Activated T-cell treated with anti-CD3 and anti-CD28 coated beads for 48 hours (primary cell): Measurements from ENCODE around the gene CPEB1.
"Not testable (repeated sequence)": the region's sequence is repeated elsewhere in the genome, so short reads cannot be mapped to it uniquely, and the experiment has no call there.

Source experiments
- DNase-seq: peaks from one replicate; pipeline ENCODE4 v3.0.0-alpha.2; 2020; ENCODE audit warnings: low read depth

Gene CPEB1

DNA sequence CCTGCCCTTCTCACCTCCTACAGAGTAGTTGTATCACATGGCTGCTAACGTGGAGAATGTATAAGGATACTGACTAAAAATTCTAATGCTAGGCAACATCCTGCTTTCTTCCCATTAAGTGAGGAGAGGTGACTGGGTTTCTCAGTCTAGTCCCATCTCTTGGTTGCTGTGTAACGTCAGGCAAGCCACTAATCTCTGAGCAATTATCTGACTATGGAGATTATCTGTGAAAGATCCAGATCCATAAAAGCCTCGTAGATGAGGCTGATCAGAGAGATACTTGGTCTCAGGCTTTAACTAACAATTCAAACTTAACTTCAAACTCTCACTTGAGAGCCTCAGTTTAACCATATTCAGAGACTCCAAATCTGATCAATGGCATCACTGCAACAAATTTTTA is 102.2 kb downstream of the CPEB1 start:
- DNase-seq = no peak

DNA sequence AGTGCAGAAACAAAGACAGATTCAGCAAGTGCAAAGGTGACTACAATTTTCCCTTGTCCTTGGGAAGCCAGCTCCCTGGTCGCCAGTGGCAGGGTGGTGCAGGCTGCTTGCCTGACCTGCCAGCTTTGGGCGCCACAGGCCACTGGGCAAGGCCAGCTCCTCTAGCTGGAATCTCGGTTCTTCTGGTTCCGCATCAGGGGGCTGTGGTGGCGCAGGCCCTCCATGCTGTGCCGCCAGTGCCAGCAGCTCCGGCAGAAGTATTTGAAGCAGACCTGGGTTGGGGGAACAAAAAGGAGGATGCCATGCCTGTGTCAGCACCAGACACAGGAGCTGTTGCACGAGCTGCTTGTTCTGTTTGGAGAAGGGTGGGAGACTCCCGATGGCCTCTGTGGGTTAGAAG is 102.7 kb downstream of the CPEB1 start:
- DNase-seq = no peak

DNA sequence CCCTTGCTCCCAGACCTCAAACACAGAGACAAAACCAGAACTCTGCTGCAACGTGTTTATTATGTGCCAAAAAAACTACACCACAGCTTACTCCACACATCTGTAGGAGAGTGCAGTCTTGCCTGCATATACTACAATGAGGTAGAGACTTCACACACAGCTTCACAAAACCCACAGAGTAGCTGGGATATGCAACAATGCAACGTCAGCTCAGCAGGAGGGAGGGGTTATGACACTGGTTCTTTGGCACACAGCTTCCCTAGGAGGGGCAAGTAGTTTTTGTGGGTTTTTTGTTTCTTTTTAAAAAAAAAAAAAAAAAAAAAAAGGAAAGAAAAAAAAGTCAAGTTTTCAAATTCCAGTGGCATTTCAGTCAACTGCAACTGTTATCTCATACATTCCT is 104.0 kb downstream of the CPEB1 start:
- no peak for DNase-seq

DNA sequence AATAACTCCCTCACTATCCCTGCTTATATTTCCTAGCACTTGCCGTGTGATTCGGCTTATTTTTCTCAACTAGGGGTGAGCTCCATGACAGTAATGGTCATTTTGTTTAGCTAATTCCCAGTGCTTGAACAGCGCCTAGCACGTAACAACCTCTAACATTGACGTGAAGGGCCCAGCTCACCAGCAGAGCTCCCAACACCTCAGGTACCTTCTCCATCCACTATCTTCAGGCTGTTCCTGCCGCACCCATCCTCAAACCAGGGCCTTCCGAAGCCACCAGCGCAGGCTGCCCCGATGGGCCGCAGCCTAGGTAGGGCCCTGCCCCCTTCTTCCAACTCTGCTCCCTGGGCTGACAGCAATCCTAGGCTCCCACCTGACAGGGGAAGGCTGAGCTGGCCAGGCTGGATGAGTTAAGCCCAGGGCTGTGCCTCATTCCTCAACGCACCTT is 106.2 kb downstream of the CPEB1 start:
- no peak for DNase-seq

DNA sequence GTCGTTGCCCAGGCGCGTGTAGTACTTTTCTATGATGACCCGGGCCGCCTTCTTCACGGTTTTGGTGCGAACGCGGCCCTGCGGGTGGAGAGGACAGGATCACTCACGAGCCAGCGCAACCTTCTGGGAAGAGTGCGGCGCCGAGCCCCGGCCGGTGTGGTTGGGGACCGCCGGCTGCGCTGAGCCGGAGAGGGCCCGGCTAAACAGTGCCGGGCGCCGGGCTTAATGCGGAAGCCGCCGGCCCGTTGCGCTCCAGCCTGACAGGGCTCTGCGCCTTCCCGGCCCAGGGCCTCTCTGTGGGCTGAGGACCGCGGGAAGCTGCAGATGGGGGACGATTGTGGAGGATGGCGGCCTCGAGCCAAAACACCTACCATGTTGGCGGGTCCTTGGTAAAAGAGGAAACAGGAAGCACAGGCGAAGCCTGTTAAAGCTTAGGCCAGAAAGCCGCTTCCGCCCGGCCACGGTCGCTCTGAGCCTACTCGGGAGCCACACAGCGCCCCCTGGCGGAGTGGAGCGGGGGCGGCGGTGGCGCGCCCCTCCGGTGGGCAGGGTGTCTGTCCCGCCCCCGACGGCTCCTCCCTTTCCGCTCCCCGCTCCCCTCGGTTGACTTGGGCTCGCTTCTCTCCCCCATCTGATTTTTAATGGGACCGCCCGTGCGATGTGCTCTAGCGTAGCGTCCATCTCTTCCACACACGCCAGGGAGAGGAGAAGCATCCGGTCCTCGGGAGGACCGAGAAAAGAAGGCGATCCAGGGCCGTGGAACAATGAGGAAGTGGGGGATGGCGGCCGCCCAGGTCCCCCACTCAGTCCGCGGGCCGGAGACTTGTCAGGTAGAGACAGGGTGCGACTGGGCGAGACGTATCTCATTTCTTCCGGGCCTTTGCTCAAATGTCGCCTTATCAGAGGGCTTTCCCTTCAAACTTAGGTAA is 106.8 kb downstream of the CPEB1 start, which contains the start of gene RPS17:
TSS of gene RPS17 (minus strand) at position 403 of the 929 bp plus-strand sequence. CDS start at position 374, 29 bp downstream.
- DNase-seq = peak; percentile 100

DNA sequence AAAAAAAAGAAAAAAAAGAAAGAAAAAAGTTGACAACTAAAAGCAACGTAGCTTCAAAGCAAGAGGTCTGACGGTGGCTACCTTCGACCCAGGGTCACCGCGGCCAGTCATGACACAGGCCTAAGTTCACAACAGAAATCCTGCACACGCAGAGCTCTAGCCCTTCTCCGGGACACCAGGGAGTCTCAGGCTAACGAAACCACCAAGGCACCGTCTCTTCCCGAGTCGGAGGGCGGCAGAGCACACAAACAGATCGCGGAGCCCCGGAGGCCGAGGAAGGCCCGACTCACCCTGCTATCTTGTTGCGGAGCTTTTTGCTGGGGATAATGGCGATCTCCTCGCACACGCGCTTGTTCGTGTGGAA is 107.5 kb downstream of the CPEB1 start:
- DNase-seq = no peak

DNA sequence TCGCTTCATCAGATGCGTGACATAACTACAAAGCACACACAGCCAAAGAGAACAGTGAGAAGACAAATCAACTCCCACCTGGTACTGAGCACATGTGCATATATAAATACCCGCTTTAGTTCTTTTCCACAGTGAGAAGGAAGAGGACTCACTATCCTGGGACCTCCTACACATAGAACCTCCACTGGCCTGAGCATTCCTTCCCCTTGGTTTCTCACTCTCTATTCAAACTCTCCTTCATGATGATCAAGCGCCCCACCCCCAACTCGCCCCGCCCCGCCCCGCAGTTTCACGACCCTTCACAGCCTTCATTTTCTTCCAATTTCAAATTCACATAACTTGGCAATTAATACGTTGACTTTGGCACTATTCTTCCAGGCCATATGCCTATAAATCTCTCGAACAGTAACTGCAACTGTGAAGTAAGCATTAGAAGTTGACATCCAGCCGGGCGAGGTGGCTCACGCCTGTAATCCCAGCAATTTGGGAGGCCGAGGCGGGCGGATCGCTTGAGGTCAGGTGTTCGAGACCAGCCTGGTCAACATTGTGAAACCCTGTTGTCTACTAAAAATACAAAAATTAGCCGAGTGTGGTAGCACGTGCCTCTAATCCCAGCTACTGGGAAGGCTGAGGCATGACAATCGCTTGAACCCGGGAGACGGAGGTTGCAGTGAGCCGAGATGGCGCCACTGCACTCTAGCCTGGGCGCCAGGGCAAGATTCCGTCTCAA is 108.0 kb downstream of the CPEB1 start:
- DNase-seq = no peak

DNA sequence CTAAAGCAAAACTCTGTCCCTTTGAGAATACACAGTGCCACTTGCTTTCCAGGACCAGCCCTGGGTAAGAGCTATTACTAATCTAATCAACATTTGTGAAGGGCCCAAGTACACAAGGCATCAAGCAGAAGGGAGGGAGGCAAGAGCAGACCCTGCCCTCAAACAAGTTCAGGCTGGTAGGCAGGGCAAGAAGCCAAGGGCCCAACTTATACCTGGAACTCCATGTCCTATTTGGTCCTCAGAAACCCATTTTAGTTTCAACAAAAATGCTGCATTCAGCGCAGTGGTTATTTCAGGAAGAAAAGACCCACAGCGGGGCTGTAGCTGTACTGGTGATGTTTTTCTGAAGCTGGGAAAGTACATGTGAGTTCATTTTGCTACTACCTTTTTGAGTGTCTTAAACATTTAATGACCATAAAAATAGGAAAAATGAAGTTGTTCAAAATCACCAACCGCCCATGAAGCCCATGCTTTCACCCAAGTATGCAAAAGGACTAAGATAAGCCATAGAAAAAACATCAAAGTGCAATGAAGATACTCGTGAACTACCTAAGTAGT is 109.7 kb downstream of the CPEB1 start:
- DNase-seq = no peak

DNA sequence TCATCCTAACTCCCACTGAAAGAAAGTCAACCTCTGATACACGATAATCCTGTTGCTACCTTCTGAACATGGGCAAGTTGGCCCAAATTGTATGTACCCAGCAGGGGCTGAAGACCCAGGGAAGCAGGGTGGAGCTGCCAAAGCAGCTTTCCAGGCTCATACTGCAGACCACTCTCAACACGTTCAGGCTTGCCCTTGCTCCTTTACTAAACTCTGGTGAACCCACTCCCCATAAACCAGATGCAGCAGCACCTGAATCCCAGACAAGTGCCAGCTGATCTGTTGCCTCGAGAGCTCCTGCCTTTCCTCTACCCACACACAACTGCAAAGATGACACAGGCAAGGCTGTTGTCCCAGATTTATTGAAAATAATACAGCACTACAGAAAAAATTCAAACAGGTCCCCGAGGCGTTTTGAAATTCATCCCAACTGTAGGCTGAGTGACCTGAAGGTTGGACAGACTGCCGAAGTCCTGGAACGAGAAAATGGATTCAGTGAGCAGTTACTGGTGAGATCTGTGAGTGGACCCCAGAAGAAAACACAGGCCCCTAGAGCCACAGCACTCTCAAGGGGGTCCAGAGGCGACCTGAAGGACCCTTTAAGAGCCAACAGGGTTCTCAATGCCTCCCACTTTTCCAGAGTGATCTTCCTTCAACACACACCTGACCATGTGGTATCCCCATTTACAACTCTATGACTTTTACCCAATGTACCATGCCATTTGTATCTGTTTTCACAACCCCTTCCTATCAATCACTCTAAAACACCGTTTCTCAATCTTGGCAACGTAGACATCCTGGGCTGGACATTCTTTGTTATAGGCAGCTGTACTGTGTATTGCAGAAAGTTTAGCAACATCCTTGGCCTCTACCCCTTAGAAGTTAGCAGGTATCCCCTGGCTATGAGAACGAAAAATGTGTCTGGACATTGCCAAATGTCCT is 110.5 kb downstream of the CPEB1 start:
- no peak for DNase-seq

DNA sequence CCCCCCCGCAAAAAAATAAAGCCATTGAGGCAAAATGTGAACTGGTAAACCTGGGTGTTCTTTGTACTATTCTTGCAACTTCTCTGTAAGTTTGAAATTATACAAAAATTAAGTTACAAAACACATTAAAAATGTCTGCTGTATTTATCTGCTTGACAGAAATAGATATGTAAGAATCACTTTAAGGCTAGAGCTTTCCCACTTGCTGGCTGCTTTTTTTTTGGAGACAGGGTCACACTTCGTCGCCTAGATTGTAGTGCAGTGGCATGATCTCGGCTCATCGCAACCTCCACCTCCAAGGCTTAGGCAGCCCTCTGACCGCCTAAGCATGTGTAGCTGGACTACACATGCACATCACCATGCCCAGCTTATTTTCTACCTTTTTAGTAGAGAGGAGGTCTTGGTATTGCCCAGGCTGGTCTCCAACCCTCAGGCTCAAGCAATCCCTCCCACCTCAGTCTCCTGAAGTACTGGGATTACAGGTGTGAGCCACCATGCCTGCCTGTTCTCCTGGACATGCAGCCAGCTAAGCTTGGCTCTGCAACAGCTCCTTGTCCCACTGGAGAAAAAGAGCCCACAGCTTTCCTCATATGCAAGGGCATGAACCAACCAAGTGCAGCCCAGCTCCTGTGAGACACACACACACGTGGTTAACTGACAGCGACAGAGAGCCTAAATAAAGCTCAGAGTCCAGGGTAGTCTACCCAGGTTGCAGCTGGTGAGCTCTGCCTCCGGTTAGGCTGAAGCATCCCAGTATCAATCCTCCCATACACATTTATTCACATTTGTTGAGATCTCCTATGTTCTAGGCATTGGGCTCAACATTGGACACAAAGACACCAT is 111.4 kb downstream of the CPEB1 start:
- DNase-seq = no peak

DNA sequence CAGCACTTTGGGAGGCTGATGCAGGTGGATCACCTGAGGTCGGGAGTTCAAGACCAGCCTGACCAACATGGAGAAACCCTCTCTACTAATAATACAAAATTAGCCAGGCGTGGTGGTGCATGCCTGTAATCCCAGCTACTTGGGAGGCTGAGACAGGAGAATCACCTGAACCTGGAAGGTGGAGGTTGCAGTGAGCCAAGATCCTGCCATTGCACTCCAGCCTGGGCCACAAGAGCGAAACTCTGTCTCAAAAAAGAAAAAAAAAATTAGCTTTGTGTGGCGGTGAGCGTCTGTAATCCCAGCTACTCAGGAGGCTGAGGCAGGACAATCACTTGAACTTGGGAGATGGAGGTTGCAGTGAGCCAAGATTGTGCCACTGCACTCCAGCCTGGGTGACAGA is 112.0 kb downstream of the CPEB1 start:
- not testable (repeated sequence) for DNase-seq

DNA sequence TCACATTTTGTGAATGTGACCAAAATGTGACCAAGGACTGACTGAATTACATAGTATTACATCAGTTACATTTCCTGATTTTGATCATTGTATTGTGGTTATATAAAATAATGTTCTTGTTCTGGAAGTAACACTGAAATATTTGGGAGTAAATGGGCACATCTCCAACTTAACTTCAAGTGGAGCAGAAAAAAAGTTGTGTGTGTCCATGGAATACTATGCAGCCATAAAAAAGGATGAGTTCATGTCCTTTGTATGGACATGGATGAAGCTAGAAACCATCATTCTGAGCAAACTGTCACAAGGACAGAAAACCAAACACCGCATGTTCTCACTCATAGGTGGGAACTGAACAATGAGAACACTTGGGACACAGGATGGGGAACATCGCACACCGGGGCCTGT is 112.7 kb downstream of the CPEB1 start:
- not testable (repeated sequence) for DNase-seq

DNA sequence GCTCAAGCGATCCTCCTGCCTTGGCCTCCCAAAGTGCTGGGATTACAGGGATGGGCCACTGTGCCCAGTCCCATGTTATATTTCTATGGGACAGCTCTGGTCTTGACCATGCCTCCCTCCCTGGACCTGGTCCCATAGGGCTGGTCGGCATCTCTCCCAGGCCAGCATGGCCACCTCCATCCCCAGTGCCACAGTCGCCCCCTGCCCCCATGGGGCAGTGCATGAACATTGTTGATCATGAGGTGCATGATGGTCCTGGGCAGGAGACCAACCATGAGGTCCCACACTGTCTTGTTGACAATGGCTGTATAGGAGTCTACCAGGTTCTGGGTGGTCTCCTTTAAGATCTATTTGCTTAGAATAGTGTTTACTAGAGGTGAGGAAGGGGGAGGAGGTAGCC is 113.4 kb downstream of the CPEB1 start:
- DNase-seq = no peak

DNA sequence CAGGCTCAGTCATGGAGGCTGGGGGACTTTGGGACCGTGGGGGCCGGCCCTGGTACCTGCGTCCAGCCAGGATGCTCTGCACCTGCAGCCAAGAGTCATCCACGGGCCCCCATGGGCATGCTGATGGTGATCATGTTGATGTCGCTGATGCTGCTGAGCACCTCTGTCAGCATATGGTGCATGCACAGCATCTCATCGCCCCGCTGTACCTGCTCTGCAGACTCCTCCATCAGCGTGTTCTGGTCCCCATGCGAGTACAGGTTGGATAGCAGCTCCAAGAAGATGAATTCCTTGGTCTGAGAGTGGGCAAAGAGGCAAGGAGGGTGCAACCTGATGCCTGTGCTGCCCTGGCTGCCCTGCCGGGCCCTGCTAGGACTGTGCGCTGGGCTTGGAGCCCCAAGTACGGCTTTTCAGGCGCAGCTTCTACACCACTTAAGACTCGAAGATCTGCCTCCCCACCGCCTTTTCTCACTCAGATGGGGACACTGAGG is 114.1 kb downstream of the CPEB1 start:
- DNase-seq = no peak

DNA sequence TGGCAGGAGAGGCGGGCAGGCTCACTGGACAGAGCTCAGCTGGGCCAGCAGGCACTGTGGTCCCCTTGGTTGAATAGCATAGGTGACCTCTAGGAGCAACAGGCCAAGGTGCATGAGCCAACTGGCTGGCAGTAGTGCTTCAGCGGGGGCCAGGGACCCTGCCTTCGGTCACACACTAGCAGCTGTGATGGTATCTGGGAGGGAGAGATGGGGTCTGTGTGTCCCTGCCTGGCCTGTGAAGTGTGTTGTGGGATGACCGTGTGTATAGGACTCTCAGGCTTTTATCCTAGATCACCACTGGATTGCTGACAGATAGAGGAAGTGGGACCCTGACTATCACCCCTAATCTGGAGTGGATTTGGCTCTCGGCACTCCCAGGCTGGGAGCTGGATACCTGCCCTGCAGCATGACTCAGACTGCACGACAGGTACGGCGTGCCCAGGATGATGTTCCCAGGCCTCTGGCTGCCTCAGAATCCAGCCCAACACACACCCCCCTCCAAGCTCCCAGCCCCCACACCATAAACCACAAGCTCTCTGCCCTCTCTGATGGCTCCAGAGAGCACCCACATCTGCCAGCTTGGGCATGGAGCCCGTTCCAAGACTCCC is 114.7 kb downstream of the CPEB1 start:
- no peak for DNase-seq

DNA sequence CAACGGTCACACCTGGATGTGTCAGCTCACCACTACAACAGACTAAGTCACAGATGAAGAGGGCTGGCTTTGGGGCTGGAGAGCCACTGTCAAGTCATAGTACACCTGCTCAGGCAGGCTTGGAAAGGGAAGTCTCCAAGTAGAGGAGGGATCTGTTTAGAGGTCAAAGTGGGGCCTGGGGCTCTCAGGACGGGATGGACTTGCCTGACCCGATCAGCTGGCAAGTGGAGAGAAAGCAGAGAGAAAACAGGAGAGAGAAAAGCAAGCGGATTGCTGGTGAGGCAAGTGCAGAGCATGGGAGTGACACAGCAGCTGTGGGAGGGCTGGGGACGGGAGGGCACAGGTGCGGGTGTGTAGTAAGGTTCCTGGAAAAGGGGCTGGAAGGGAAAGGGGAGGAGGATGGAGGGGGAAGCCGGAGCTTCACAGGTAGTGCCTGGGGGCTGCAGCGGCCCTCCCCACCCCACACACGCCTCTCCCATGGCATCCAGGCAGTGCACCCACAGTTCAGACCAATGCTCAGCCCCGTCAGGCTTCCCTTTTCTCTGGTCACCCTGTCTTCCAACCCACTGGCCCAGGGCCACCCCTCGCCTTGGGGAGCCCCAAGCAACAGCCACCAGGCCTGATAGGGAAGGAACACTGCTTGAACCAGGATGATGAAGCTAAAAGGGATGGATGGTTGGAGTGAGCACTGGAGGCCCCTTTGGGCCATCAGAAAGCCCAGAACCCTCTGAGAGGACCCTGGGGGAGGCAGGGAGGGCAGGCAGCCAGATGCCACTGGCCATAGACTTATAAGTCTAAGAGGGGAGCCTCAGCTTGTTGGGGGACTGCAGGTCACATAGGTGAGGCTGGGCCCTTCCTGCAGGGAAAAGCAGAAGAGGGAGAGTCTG is 115.4 kb downstream of the CPEB1 start:
- no peak for DNase-seq

DNA sequence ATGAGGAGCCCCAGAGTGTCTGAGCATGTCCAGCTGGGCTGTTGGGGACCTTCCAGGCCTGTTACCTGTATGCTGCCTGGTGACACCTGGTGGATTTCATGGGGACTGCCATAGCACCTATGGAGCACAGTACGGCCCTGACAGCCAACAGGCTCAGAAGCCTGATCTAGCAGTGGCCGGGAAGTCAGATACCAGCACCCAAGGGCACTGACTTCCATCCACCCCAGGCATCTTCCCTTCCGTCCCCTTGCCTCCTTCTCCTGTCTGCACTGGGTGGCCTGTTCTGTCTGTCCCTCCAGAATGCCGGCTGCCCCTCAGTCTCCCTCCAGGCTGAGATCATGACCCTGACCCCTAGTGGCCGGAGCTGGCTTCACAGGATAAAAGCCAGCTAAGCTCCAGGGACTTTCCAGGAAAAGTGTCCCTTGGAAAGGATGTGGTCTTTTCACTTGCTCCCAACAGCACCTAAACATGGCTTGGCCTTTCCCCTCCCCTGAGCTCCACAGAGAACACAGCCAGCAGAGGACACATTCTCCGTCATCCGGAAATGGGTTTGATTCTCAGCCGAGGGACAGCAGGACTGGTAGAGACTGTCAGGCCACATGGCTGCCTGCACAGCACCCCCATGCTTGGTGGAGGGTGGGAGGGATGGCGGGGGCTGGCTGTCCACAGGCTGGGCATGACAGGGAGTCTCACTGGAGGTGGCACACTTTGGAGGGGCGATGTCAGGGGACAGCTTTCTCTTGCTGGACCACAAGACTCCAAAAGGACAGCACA is 116.4 kb downstream of the CPEB1 start:
- peak; percentile 57 for DNase-seq

DNA sequence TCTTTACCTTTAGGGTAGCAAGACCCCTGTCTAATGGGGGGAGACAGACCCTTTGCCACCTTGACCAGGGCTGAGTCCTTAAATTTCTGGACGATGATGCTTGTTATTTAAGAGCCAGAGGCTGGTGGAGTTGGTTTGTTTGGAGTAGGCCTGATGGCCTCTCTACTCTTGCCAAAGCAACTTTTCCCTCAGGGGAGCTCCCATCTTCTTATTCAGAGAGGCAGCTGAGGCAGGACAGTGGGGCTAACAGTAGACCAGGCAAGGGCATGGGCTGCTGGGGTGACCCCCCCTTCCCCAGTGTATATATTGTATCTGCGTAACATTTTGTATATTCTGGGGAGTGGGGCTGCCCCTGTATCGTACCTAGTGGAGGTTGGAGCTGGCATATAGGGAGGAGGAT is 117.2 kb downstream of the CPEB1 start:
- DNase-seq = no peak
